Measurements from ENCODE around the gene OSMR.
"Not testable (repeated sequence)": the region's sequence is repeated elsewhere in the genome, so short reads cannot be mapped to it uniquely, and the experiment has no call there.

OSMR gene

DNA sequence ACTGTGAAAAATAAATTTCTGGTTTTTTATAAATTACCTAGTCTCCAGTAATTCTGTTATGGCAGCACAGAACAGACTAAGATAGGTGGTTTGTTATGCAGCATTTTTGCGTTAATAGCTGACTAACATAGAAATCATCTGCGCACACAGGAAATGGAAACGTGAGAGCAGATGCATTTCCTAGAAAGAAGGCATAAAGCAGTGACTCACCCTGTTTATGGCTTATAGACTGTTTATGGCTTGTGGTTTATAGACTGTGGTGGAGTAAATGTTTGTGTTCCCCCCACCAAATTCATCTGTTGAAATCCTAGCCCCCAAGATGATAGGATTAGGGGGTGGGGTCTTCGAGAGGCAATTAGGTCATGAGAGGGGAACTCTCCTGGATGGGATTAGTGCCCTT, 18.3 kb upstream of the OSMR start:
- in situ Hi-C loops (cut with HindIII; ENCODE audit: low sequenced_read_pairs): no loop called here

DNA sequence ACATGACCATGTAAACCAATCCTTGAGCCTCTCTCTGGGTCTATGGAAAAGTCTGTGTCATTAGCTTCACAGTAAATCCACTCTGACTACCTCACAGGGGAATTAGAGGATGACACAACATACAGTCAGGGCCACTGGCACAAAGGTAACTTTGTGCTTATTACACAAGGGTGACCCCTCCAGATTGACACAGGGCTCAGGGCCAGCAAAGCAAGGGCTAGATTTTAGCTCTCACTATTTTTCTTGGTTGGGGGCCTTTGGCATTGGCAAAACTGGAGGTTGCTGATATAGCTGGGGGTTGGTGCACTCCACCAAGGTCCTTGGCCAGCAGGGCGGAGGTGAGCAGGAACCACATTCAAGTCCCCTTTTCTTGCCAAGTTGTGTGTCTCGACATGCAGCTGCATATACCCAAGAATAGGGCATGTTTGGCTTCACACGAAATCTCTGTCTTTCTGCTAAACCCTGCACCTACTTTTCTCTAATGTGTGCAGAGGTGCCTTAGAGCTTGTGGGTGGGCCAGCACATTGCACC, 15.2 kb upstream of the OSMR start:
- in situ Hi-C loops (cut with HindIII; ENCODE audit: low sequenced_read_pairs): no loop called here

DNA sequence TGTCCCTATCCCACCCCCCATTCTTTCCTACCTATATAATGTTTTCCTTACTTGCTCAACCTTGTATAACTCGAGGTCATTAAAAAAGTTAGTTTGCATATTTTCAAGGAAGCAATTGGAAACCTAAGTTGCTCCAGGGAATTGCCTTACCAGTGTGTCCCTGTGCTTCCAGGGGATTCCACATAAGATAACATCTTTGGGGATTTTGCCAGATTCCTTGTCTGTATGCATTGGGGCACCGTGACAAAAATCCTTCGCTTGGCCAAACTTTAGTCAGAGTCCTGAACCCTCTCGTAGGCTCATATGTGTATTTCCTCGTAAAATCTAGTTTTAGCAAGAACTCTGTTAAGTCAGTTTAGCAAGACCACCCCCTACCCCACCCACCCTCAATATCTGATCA, 14.7 kb upstream of the OSMR start:
- in situ Hi-C loops (cut with HindIII; ENCODE audit: low sequenced_read_pairs): no loop called here

DNA sequence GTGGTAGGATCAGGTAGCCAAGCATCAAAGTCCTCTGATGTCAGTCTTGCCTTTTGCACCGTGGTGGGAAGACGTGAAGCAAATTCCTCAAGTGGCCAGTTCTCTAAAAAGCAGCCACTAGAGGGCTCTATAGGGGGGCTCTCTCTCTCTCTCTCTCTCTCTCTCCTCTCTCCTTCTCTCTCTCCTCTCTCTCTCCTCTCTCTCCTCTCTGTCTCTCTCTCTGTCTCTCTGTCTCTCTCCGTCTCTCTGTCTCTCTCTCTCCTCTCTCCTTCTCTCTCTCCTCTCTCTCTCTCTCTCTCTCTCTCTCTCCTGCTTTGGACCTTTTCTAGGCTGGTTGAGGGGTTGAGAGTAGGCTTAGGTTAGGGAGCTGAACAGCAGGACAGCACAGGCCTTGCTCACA, 13.9 kb upstream of the OSMR start:
- in situ Hi-C loops (cut with HindIII; ENCODE audit: low sequenced_read_pairs): no loop called here

DNA sequence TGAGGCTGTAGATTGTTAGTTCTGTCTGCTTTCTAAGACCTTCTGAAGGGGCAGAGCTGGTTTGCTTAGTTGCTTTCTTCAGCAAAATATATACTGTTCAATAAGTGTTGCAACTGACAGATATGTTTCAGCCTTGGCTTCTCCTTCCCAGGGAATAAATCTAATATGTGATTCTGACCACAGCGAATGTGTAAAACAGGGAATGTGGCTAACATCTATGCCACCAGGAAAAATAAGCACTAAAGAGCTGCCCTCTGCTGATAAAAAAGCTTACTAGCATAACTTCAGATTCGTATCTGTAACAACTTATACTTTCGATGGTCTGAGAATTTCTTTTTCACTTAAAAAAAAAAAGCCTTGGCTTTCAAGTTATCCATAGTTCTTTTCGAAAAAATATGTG, 13.0 kb upstream of the OSMR start:
- in situ Hi-C loops (cut with HindIII; ENCODE audit: low sequenced_read_pairs): no loop called here

DNA sequence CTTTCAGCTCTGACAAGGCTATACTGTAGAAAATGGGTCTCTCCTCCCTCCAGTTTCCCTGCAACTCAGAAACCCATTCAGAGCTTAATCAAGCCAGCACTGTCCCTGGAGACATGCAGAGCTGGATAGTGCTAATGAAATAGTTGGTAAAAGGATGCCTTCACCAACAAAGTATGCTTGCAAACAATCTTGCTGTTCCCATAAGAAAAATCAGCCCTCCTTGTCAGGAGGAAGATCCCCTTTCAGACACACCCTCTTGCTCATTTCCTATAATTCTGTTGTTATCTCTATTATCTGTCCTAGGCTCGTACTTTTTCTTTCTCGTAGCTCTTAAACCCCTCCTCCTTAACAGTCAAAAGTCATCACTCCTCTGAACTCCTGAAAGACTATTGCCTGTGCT, 9.9 kb upstream of the OSMR start:
- in situ Hi-C loops (cut with HindIII; ENCODE audit: low sequenced_read_pairs): no loop called here

DNA sequence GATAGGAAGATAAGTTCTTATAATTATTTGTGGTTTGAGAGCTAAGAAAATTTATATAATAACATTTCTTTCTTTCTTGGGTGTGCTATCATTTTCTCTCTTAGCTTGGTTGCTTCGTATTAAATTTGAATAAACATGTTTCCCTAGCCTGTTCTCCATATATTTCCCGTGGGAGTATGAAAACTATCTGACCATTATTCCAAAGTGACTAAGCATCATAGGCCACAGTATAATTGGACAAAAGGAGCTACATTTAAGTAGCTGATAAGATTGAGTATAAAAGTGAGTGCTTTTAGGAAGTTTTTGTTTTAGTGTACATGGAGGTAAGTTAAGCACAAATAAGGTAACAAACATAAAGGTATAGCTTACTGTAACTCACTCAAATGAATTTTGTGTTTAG, 8.4 kb upstream of the OSMR start:
- in situ Hi-C loops (cut with HindIII; ENCODE audit: low sequenced_read_pairs): no loop called here

DNA sequence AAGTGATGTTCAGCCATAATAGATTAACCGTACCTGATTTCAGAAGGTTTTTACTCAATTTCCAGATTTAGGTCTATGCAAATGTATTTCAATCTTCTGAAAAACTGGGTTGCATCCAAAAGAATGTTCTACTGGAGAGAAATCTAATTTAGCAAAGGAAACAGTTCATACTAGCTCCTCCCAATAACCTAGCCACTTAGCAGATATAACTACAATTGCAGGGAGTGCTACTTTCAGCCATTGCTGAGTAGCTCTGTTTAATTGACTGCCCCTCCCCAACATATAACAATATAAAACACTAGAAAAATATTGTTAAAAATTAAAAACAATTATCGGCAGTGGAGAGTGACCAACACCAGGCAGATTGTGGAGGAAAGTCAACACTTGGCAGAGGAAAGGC, 7.9 kb upstream of the OSMR start:
- in situ Hi-C loops (cut with HindIII; ENCODE audit: low sequenced_read_pairs): no loop called here

DNA sequence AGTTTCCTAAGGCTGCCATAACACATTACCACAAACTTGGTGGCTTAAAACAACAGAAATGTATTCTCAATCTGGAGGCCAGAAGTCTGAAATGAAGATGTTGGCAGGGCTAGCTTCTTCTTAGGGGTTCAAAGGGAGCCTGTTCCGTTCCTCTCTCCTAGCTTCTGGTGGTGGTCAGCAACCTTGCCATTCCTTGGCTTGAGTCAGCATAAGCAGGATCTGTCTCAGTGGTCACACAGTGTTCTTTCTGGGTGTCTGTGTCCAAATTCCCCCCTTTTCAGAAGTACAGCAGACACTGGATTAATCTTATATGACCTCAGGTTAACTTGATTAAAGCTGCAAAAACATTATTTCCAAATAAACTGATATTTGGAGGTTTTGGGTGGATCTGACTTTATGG, 2.1 kb upstream of the OSMR start:
- in situ Hi-C loops (cut with HindIII; ENCODE audit: low sequenced_read_pairs): no loop called here

DNA sequence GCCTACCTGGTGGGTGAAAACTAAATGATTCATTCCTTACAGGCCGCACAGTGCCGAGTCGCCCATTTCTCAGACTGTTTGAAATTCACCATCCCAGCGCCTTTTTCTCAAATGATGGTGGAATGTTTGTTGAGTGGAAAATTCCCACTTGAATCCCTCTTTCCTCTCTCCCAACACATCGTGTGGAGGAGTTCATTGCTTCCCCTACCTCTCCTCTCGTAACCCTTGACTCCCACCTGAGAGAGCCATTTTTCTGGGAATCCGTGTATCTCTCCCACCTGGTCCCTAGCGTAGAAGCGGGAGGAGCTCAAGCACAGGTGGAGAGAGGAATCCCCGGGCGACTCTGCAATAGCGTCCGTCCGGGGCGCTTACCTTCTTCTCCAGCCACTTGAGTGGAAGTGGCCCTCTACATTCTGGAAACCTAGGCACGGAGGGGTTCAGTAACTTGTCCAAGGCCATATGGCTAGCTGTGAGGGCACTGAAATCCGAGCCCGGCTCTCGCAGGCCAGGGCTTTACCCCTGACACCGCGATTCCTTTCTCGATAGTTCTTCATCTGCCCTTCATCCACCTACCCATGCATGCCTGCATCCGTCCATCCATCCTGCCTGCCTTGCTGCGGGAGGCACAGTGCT, 683 bp downstream of the OSMR start:
- in situ Hi-C loops (cut with HindIII; ENCODE audit: low sequenced_read_pairs): no loop called here

DNA sequence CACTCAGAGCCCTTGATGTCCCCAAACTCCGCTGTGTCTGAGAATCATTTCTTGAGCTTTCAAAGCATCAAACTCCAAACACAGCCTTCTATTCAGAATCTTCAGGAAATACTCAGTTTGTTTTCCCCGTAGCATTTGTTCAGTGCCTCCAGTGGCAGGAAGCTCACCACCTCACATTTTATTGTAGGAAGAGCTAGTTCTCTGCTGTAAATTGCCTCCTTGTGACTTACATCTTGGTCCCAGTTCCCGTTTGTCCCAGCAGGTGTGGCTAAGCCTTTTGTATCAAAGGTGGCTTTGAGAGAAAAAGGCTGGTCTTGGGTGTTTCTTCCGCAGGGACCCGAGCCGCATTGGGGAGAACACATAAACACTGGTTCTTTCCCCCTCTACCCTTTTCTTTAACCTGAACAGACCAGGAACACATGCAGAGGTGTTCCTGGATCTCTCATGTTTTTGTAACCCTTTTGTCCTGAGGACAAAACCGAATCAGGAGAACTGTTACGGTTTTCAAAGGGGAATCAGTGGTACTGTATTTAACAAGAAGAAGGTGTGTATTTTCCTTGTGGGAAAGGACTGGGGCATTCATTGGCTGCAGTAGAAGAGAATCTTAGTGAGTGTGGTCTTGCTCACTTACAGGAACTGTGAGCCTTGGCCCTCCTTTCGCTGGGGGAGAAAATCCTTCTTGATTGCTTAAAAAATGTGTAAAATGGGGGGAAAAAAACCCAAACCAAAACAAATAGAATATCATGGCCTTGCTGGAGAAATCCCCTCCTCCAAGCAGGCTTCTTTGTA, 1.9 kb downstream of the OSMR start:
- in situ Hi-C loops (cut with HindIII; ENCODE audit: low sequenced_read_pairs): no loop called here

DNA sequence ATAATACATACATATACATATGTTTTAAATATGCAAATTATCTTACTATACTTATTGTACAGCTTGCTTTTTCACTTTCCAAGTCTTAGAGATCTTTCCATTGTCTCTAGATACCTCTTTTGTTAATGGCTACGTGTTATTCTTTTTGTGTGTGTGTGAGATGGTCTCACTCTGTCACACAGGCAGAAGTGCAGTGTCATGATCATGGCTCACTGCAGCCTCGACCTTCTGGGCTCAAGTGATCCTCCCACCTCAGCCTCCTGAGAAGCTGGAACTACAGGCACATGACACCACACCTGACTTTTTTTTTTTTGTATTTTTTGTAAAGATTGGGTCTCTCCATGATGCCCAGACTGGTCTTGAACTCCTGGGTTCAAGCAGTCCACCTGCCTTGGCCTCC, 2.8 kb downstream of the OSMR start:
- in situ Hi-C loops (cut with HindIII; ENCODE audit: low sequenced_read_pairs): no loop called here

DNA sequence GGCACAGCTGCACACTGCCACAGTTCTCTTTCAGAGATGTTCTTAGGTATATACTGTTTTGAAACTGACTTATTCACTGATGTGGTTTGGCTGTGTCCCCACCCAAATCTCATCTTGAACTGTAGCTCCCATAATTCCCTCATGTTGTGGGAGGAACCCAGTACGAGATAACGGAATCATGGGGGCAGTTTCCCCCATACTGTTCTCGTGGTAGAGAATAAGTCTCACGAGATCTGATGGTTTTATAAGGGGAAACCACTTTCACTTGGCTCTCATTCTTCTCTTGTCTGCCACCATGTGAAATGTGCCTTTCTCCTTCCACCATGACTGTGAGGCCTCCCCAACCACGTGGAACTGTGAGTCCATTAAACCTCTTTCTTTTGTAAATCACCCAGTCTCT, 5.8 kb downstream of the OSMR start:
- in situ Hi-C loops (cut with HindIII; ENCODE audit: low sequenced_read_pairs): not testable (repeated sequence)

DNA sequence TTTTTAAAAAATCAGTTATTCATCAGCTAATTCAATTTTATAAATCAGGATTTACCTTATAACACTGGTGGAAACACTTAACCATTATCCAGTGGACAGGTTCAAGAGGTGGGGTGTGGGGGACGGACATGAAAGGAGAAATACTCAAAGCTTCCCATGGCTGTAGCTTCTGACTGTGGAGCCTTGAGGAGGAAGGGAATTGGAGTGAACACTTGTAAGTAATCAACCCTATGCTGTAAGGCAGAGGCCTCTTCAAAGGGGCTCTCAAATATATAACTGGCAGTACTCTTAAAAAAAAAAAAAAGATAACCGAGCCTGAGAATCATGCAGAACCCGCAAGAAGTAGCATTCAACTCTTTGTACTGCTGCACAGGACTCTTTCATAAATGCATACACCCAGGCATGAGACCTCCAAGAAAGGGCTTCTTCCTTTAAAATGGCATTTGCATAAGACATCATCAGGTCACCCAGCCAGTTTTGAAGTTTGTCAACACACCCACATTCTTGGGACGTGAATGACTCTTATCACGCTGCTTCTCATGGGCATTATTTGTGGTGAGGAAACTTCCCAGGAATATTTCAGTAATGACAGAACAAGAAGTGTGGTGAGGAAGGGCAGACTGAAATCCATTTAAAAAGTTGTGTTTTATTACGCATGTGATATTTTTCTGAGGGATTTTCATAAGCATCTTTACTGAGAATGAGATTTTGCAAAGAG, 8.1 kb downstream of the OSMR start:
- in situ Hi-C loops (cut with HindIII; ENCODE audit: low sequenced_read_pairs): no loop called here

DNA sequence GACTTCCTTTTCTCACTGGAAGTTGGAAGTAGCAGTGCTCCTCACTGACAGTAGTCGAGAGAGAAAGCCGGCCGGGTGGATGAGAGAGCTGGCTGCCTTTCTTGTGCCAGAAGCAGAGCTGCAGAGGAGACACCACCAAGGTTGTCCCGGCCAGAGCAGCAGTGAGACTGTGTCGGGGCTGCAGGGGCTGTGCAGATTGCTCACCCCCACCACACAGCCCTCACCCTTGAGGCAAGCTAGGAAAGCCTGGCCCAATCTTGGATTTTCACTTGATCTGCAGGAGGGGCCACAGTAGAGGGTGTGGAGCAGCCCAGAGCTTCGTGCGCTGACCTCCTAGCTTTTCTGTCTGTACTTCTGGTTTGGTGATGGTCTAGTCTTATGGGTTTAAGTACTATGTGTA, 9.1 kb downstream of the OSMR start:
- in situ Hi-C loops (cut with HindIII; ENCODE audit: low sequenced_read_pairs): no loop called here

DNA sequence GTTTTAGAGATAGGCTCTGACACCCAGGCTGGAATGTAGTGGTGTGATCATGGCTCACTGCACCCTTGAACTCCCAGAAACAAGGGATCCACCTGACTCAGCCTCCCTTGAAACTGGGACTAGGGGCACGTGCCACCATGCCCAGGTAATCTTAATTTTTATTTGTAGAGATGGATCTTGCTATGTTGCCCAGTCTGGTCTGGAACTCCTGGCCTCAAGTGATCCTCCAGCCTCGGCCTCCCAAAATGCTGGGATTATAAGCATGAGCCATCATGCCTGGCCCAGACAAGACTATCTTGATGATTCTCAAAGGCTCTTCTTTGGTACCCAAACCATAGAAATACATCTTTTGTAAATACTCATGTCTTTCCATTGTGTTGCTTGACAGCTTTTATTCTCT, 10.8 kb downstream of the OSMR start:
- in situ Hi-C loops (cut with HindIII; ENCODE audit: low sequenced_read_pairs): no loop called here

DNA sequence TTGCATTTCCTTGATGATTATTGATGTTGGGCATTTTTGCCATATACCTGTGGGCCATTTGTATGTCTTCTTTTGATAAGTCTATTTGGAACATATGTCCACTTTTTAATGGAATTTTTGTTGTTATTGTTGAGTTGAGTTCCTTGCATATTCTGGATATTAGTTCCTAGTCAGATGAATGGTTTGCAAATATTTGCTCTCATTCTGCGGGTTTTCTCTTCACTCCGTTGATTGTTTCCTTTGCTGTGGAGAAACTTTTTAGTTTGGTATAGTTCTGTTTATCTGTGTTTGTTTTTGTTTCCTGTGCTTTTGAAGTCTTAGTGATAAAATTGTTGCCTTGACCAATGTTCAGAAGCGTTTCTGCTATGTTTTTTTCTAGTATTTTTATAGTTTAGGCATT, 13.0 kb downstream of the OSMR start:
- in situ Hi-C loops (cut with HindIII; ENCODE audit: low sequenced_read_pairs): no loop called here

DNA sequence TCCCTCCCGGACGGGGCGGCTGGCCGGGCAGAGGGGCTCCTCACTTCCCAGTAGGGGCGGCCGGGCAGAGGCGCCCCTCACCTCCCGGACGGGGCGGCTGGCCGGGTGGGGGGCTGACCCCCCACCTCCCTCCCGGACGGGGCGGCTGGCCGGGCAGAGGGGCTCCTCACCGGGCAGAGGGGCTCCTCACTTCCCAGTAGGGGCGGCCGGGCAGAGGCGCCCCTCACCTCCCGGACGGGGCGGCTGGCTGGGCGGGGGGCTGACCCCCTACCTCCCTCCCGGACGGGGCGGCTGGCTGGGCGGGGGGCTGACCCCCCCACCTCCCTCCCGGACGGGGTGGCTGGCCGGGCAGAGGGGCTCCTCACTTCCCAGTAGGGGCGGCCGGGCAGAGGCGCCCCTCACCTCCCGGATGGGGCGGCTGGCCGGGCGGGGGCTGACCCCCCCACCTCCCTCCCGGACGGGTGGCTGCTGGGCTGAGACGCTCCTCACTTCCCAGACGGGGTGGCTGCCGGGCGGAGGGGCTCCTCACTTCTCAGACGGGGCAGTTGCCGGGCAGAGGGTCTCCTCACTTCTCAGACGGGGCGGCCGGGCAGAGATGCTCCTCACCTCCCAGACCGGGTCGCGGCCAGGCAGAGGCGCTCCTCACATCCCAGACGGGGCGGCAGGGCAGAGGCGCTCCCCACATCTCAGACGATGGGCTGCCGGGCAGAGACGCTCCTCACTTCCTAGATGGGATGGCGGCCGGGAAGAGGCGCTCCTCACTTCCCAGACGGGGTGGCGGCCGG, 16.4 kb downstream of the OSMR start:
- in situ Hi-C loops (cut with HindIII; ENCODE audit: low sequenced_read_pairs): not testable (repeated sequence)

DNA sequence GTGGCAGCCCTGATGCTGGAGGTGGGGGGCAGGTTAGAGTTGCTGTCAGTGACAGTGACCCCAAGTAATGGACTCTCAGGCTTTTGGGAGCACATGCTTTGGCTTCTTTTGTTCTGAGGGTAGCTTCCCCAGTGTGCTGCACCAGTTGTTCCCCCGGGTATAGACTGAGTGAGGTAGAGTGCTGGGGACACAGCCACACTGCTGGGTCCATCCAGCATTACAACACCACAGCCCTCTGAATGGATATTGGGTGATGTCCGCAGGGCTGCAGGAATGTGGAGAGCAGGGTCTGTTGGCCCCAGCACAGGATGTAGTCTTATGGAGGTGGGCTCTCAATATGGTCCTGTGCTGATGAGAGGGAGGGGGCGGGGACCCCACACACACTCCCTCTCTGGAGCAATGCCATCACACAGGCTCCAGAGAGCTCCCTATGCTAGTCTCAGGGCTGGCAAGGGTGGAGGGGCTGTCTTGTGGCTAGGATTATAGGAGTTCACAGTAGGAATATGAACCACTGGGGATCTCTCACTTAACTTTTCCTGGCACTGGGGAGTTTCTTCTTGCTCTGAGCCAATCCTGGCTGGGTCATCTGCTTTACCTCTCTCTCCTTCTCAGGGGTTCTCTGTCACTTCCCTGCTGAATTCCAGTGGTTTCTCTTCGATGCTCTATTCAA, 20.7 kb downstream of the OSMR start:
- in situ Hi-C loops (cut with HindIII; ENCODE audit: low sequenced_read_pairs): no loop called here

DNA sequence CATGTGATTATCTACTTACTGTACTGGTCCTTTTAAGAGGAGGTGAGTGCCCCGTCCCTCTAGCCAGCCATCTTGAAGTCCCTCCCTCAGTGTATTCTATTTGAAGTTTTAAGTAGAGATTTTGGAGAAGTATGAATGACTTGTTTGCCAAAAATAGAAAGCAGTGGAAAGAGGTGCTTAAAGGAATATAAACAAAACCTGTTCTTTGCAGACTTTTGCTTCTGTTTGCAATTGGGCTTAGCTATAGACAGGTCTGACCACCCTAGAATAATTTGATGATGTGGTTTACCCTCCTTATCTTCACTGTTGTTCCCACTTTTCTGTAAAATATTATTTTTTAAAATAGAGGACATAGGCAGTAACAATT, 21.2 kb downstream of the OSMR start:
- in situ Hi-C loops (cut with HindIII; ENCODE audit: low sequenced_read_pairs): no loop called here

DNA sequence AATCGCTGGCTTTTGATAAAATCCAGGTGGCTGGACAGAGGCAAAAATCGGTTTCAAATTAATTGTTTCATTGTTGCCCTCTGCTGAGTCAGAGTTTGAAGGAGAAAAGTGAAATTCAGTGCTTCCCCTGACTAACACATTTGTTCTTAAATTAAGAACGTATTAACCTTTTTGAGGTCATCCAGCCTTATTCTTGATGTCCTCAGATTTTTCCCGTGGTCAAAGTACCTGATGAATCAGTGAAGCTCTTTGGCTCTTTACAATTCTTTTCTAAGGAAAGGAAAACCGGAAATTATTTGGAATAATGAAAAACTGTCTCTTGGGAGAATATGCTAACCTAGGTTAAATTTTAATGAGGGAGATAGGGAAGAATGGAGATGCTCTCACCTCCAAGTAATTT, 21.6 kb downstream of the OSMR start:
- in situ Hi-C loops (cut with HindIII; ENCODE audit: low sequenced_read_pairs): no loop called here

Data from DLD1 (cell line).